SIG-M5 treated with dmso at 0.1 percent for 504 hours (cell line): ENCODE measurements around the gene C17orf50.
A peak's percentile ranks its signal among the peaks of the same experiment; 100 is the strongest.

Experiments
- DNase-seq: peaks from one replicate; lab custom pipeline; 2025; ENCODE audit not compliant: unreplicated experiment; lab: John Stamatoyannopoulos, UW

Gene C17orf50

DNA sequence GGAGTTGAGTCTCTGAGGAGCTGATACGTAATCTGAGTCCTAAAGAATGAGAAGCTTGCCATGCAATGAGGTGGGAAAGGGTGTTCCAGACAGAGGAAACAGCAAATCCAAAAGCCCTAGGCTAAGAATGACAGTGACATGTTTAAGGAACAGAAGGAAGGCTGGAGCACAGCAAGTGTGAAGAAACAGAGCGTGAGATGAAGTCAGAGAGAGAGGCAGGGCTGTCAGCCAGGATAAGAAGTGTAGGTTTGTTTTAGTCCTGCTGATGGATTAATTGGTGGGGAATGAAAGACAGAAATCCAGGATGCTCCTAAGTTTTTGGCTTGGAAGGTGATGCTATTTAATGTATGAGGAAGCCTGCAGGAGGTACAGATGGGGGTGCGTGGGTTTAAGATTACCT, 20.3 kb downstream of the C17orf50 start:
- DNase-seq, result no peak

DNA sequence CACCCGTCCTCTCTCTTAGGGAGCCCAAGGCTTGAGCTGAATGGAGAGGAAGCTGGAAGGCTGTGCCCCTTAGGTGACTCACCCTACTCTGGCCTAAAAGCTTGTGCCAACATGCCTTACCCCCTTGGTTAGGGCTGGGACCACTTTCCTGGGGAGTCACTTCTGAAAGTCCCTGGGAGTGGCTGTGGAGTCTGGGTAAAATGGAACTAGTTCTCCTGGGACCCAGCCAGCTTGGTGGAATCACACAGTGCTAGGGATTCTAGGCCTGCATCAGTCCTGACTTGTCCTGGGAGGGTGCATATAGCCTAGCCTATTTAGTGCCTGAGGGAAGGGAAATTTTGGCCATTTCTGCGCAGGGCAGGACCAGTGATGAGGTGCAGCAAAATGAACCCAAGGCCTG, 24.2 kb downstream of the C17orf50 start:
- DNase-seq, result no peak

DNA sequence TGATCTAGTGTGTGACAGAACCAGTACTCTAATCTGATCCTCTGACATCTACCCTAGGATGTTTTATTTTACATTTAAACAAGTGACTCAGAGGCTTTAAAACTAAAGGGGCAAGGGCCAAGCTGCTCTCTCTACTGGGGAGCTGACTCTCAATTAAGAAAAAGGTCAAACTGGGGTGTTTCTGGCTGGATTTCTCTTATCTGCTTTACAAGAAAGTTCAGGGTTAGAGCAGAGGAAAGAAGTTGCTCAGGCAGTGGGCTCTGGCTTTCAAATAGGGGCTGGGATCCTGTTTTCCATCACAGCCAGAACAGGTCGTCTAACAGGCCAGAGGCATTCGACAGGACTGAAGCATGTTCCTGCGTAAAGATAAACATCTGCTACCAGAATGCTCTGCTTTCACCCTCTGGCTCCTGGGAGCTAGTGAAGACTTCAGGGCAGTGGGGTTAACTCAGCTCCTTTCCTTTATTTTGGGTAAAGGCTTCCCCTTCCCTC, 26.3 kb downstream of the C17orf50 start:
- DNase-seq, result no peak

- DNase-seq, result no peak
Observed at GRCh38 chr17:35788477-35789368, 28.0 kb downstream of the C17orf50 start.

GRCh38 chr17:35790841-35791240, 30.2 kb downstream of the C17orf50 start:
- DNase-seq, result no peak

GRCh38 chr17:35791681-35792350, 31.1 kb downstream of the C17orf50 start:
- DNase-seq, result no peak

DNA sequence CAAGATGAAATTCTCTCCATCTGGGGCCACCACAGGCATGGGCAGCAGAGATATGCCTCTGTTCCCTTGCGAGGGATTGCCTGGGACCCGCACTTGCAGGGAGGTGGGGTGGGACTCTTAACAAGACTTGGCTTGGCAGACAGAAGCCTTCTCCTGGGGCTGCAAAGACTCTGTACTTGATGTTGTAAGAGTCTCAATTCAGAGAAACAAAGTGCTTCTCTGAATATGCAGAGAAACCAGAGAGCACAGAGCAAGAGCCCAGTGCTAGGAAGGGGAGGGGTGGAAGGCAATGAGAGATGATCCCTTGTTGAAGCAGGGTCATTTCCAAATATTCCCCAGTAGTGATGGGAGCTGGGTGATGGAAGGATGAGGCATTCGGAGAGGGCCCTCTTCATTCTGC, 32.6 kb downstream of the C17orf50 start:
- DNase-seq, result no peak

DNA sequence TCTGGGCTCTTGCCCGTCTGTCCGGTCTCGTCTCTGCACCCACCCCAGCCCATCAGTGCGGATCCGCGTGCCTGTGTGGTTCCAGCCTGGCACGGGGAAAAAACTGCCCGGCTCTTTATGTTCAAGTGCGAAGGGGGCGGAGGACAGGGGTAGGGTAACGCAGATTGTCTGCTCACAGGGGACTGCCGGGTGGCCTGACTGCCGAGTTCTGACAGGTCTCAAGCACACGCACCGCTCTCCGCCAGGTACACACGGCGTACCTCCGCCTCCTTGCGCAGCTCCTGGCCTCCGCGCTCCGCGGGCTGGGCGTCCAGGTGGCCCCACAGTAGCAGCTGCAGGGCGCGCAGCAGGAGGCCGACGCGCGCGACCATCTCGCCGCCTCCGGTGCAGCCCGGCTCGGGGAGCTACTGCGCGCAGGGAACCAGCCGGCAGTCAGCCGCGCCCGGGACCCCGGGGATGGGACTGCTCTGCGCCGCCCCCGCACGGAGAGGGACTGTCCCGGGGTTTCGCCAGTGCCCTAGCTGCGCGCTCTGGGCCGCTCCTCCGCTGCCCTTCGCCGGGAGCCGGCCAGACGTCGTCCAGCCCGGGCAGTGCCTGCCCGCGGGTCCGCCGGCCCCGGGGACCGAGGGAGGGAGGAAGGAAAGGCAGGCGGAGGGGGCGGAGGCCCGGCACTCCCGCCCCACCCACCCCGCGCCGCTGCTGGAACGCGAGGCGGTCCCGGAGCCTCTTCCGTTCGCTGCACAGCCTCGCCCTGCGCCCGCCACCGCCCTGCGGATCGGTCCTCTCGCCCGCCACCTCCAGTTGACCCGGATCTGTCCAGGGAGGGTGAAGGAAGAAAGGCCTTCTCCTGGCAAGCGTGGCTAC, 34.6 kb downstream of the C17orf50 start, which contains the start of gene MMP28:
Gene MMP28 (minus strand): TSS at position 635 of the 864 bp plus-strand sequence. CDS start 264 bp downstream, at position 371.
- DNase-seq, result no peak

- DNase-seq, result no peak
Observed at GRCh38 chr17:35795871-35796265, 35.2 kb downstream of the C17orf50 start.

- no peak for DNase-seq
Observed at GRCh38 chr17:35796942-35797341, 36.3 kb downstream of the C17orf50 start.

DNA sequence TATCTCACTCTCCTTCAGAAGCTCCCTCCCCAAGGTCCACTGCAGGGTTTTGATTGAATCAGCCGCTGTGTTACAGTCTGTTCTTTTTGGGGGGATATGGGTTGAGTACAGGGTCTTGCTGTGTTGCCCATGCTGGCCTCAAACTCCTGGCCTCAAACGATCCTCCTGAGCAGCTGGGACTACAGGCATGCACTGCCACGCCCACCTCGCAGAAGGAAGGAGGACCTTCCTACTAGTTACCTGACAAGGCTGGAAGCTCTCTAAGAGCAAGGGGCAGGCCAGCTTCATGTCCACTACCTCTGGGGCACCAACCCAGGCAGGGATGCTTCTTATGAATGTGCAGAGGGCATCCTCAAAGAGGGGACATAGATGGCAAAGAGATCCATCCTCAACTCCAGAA, 36.7 kb downstream of the C17orf50 start:
- DNase-seq, result no peak

DNA sequence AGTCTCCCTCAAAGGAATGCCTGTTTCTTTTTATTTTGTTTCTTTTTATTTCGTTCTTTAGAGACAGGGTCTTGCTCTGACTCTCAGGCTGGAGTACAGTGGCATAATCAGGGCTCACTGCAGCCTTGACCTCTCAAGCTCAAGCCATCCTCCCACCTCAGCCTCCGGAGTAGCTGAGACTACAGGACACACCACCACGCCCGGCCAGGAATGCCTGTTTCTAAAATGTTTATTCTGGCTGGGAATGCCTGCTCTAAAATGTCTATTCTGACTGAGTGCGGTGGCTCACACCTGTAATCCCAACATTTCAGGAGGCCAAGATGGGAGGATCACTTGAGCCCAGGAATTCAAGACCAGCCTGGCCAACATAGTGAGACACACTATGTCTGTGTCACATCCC, 37.2 kb downstream of the C17orf50 start:
- no peak for DNase-seq

DNA sequence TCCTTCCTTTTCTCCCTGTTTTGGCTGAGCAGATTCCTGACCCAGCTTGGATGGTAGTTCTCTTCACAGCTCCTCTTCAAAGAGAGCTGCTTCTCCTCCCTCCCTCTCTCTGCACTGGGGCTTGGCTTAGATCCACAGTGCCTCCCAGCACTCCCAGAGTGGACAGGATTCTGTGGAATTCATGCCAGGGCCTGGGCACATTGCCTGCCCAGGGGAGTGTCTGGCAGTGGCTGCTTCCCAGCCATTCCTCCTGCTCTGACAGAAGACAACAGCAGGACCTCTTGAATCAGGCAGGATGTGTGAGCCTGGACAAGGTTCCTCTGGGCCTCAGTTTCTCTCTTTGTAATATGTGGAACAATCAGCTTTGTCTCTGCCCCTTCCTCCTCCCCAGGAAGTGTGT, 39.3 kb downstream of the C17orf50 start:
- no peak for DNase-seq

- DNase-seq, result no peak
Observed at GRCh38 chr17:35801583-35802224, 41.0 kb downstream of the C17orf50 start.

DNA sequence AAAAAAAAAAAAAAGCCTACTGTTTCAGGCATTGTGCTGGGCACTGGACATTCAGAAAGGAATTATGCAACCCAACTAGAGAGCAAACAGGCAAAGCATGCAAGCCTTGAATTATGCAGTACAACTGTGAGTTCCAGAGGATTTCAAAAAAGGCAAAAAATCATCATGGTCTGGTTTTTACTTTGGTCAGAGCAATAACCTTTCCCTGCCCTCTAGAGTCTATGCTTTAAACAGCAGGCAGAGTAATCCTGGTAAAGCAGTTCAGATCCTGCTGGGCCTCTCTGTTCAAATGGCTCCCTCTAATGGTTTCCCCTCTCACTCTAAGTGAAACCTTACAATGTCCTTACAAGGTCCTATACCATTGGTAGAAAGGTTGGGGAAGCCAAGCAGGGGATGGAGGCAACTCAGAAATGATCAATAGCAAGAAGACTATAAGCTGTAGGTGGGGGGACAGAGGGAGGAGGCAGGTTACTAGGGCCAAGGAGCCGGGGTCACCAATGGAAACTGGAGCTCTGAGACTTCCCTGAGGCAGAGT, 44.0 kb downstream of the C17orf50 start:
- DNase-seq, result peak; percentile 93

- DNase-seq, result no peak
Observed at GRCh38 chr17:35807371-35808144, 46.9 kb downstream of the C17orf50 start.

DNA sequence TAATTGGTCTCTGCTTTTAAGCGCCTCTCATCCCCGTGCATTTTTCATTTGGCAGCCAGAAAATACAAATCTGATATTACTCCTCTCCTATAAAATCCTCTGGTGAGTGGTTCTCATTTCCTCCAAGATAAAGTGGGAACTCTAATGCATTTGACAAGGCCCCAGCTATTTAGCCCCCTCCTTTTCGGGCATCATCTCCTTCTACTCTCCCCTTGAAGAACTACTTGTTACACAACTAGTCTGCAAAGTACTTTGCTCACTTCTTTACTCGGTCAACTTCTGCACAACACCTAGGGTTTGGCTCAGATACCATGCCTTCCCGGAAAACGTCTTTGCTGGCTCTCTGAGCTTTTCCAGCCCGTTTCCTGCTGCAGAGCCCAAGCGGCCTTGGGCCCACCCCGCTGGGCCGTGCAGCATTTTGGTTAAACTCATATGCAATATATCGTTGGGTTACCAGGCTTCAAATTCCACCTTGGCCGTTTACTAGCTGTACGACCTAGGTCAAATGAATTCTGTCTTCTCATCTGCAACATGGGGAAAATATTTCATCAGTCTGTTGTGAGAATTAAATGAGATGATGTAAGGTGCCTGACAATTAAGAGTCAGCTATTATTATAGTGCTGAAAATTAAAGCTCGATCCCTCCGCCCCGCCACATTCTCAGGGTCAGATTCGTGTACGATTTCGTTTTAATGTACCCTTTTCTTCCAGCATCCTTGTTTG, 47.7 kb downstream of the C17orf50 start:
- peak; percentile 64 for DNase-seq

DNA sequence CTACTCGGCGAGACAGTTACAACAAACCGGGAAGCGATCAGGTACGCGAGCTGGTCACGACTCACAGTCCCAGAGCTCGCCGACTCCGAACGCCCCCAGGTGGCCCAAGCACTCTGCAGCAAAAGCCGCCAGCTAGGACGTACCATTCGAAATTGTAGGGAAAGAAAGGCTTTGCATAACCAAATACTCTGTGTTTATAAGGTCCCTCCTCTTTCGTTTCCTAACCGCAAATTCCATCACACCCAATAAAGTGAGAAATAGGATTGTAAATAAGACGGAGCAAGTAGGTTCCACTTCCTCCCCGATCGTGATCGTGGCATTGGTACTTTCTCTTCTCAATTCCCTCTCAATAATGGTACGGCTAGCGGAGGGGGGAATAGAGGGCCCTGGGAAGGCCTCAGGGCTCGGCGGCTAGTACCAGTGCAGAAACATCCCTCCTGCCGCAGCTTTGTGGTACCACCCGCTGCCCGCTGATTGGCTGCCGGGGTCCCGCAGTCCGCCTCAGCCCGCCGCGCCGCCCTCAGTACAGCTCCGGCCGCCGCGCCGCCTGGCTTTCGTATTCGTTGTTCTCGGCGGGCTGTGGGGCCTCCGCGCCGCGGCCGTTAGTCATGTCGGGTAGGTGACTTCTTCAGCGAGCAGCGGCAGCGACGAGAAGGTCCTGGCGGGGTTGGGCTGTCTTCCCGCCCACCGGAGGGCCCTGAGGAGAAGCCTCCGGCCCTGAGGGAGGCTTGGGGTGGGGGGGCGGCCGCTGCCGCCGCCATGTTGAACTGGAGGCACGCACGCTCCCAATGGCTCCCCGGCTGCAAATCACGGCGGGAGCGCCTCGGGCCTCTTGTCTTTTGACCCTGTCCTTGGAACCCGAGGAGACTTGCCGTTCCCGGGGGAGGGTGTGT, 48.5 kb downstream of the C17orf50 start, which contains the start of gene TAF15:
Gene TAF15 (plus strand): TSS at position 523 of the 893 bp plus-strand sequence. CDS start 86 bp downstream, at position 609.
- DNase-seq, result peak; percentile 99
